Liver (tissue), 3 donors: ENCODE data around the gene HYCC2.

ENCODE experiments used
- ATF3 ChIP-seq: IDR thresholded peaks from 2 replicates; pipeline ENCODE4 v1.6.1; 2016; ENCODE audit warnings: antibody characterized with exemption
- GABPA ChIP-seq, 2 donors: IDR thresholded peaks in 1 of 2; conservative IDR thresholded peaks in 1 of 2; 2 replicates each; pipeline ENCODE4 v1.6.1; 2016; ENCODE audit warnings: antibody characterized with exemption in 2 of 2, mild to moderate bottlenecking in 1 of 2, moderate library complexity in 1 of 2
- HNF4A ChIP-seq, 2 donors: conservative IDR thresholded peaks; 2 replicates each; pipeline ENCODE4 v1.6.1; 2016; ENCODE audit warnings: antibody characterized with exemption in 2 of 2, mild to moderate bottlenecking in 2 of 2
- JUND ChIP-seq, 2 donors: IDR thresholded peaks; 2 replicates each; pipeline ENCODE4 v1.6.1; 2016; ENCODE audit warnings: antibody characterized with exemption in 2 of 2
- RAD21 ChIP-seq, 2 donors: IDR thresholded peaks; 2 replicates each; pipeline ENCODE4 v1.6.1; 2016; ENCODE audit warnings: antibody characterized with exemption in 2 of 2, mild to moderate bottlenecking in 2 of 2
- REST ChIP-seq: IDR thresholded peaks from 2 replicates; pipeline ENCODE4 v1.6.1; 2016; ENCODE audit warnings: antibody characterized with exemption, mild to moderate bottlenecking
- RXRA ChIP-seq, 2 donors: IDR thresholded peaks; 2 replicates each; pipeline ENCODE4 v1.6.1; 2017 to 2018; ENCODE audit warnings: antibody characterized with exemption in 2 of 2, mild to moderate bottlenecking in 1 of 2
- TAF1 ChIP-seq: conservative IDR thresholded peaks from 2 replicates; pipeline ENCODE4 v1.6.1; 2016; ENCODE audit warnings: antibody characterized with exemption, mild to moderate bottlenecking
- YY1 ChIP-seq: IDR thresholded peaks from 2 replicates; pipeline ENCODE4 v1.6.1; 2016; ENCODE audit warnings: antibody characterized with exemption, mild to moderate bottlenecking
- TF ChIP-seq, protein P1 (sequence below): fragments of 150-350 bp; IDR thresholded peaks from 2 replicates; pipeline ENCODE4 v1.5.1; 2017; ENCODE audit warnings: improper control_type of control experiment, low read depth, low read length; ENCODE audit not compliant: missing input control
- TF ChIP-seq, protein P2 (sequence below): IDR thresholded peaks from 2 replicates; pipeline ENCODE4 v1.6.1; 2016; ENCODE audit warnings: antibody characterized with exemption
- donor health status: healthy.
- donor health status: healthy.

- TF ChIP-seq, protein P1, sequence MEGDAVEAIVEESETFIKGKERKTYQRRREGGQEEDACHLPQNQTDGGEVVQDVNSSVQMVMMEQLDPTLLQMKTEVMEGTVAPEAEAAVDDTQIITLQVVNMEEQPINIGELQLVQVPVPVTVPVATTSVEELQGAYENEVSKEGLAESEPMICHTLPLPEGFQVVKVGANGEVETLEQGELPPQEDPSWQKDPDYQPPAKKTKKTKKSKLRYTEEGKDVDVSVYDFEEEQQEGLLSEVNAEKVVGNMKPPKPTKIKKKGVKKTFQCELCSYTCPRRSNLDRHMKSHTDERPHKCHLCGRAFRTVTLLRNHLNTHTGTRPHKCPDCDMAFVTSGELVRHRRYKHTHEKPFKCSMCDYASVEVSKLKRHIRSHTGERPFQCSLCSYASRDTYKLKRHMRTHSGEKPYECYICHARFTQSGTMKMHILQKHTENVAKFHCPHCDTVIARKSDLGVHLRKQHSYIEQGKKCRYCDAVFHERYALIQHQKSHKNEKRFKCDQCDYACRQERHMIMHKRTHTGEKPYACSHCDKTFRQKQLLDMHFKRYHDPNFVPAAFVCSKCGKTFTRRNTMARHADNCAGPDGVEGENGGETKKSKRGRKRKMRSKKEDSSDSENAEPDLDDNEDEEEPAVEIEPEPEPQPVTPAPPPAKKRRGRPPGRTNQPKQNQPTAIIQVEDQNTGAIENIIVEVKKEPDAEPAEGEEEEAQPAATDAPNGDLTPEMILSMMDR = no peak
- TF ChIP-seq RAD21 (IDR thresholded peaks at IDR 0.05) = no peak
- TF ChIP-seq ATF3 = no peak
- TF ChIP-seq GABPA (IDR thresholded peaks at IDR 0.05 in 1 of 2, conservative IDR thresholded peaks at IDR 0.05 in 1 of 2) = no peak
- no peak for TF ChIP-seq RXRA (IDR thresholded peaks at IDR 0.05)
- TF ChIP-seq JUND (IDR thresholded peaks at IDR 0.05) = no peak
- TF ChIP-seq HNF4A (conservative IDR thresholded peaks at IDR 0.05) = no peak
- TF ChIP-seq, protein P2, sequence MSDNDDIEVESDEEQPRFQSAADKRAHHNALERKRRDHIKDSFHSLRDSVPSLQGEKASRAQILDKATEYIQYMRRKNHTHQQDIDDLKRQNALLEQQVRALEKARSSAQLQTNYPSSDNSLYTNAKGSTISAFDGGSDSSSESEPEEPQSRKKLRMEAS = no peak
- TF ChIP-seq YY1 = no peak
- no peak for TF ChIP-seq TAF1
- no peak for TF ChIP-seq REST
Measured at GRCh38 chr2:201105759-201106158, 34.3 kb upstream of the HYCC2 start.
